Lower leg skin (tissue), 3 donors: Measurements from ENCODE around the gene DYNC2H1.

ENCODE experiments used
- POLR2A ChIP-seq, 2 donors: fragments of 450-650 bp; IDR thresholded peaks; one replicate each; pipeline ENCODE4 v1.6.1; 2016 to 2017; ENCODE audit warnings: antibody characterized with exemption in 2 of 2, mild to moderate bottlenecking in 1 of 2, moderate library complexity in 1 of 2
- TF ChIP-seq, protein P1 (sequence below), 3 donors: fragments of 450-650 bp; IDR thresholded peaks; one replicate each; pipeline ENCODE4 v1.5.1; 2016; ENCODE audit warnings: antibody characterized with exemption in 3 of 3, mild to moderate bottlenecking in 3 of 3, moderate library complexity in 2 of 3

DNA sequence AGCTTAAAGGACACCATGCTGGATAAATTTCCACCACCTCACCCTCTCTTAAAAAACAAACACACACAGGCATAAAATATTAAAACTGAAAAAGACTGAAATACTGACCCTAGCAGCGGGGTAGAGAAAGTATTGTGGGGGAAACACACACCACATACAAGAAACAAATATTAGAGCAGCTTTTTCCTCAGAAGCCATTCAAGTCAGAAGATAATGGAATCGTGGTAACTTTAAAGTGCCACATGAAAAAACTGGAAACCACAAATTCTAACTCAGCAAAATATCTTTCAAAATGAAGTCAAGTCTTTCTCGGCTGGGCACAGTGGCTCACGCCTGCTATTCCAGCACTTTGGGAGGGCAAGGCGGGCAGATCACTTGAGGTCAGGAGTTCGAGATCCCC lies 223.2 kb downstream of the DYNC2H1 start:
- TF ChIP-seq, protein P1, sequence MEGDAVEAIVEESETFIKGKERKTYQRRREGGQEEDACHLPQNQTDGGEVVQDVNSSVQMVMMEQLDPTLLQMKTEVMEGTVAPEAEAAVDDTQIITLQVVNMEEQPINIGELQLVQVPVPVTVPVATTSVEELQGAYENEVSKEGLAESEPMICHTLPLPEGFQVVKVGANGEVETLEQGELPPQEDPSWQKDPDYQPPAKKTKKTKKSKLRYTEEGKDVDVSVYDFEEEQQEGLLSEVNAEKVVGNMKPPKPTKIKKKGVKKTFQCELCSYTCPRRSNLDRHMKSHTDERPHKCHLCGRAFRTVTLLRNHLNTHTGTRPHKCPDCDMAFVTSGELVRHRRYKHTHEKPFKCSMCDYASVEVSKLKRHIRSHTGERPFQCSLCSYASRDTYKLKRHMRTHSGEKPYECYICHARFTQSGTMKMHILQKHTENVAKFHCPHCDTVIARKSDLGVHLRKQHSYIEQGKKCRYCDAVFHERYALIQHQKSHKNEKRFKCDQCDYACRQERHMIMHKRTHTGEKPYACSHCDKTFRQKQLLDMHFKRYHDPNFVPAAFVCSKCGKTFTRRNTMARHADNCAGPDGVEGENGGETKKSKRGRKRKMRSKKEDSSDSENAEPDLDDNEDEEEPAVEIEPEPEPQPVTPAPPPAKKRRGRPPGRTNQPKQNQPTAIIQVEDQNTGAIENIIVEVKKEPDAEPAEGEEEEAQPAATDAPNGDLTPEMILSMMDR (IDR thresholded peaks at IDR 0.05): no peak
- no peak for TF ChIP-seq POLR2A (IDR thresholded peaks at IDR 0.05)
